HL-60 (cell line): Measurements from ENCODE around the gene IRF3.

Source experiments
- DNase-seq, 2 experiments: peaks; one replicate each; pipeline ENCODE4 v3.0.0-alpha.2; 2010 to 2020; ENCODE audit warnings: low read depth in 1 of 2, low spot score in 1 of 2
- H3K27ac ChIP-seq: fragments of 250-450 bp; sonication (Bioruptor Pico); replicated peaks from 2 replicates; pipeline ENCODE4 v1.5.1; 2020; ENCODE audit warnings: mild to moderate bottlenecking, moderate library complexity
- H3K27me3 ChIP-seq: fragments of 250-450 bp; sonication (Bioruptor Pico); 2 replicates; pipeline ENCODE4 v1.5.1; 2021; ENCODE audit warnings: mild to moderate bottlenecking, moderate library complexity; ENCODE audit not compliant: insufficient read depth, poor library complexity, severe bottlenecking
- H3K4me3 ChIP-seq: replicated peaks from 2 replicates; pipeline ENCODE4 v1.5.1; 2011; ENCODE audit warnings: mild to moderate bottlenecking, control low read depth, low read length; ENCODE audit not compliant: insufficient read depth
- CTCF ChIP-seq: IDR thresholded peaks from one replicate; pipeline ENCODE4 v1.5.1; 2011; ENCODE audit warnings: low read length, control low read depth, inconsistent platforms; ENCODE audit not compliant: insufficient read depth
- GABPA ChIP-seq: IDR thresholded peaks from 2 replicates; pipeline ENCODE4 v1.6.1; 2012; ENCODE audit warnings: low read depth
- POLR2AphosphoS5 ChIP-seq: IDR thresholded peaks from 2 replicates; pipeline ENCODE4 v1.6.1; 2012; ENCODE audit warnings: low read depth
- SPI1 ChIP-seq: IDR thresholded peaks from 2 replicates; pipeline ENCODE4 v1.6.1; 2012; ENCODE audit warnings: low read depth, mild to moderate bottlenecking, borderline replicate concordance
- TF ChIP-seq, protein P1 (sequence below): IDR thresholded peaks from 2 replicates; pipeline ENCODE4 v1.6.1; 2012; ENCODE audit warnings: low read depth; ENCODE audit not compliant: insufficient replicate concordance

The IRF3 gene

GRCh38 chr19:49657493-49658138 is 8.0 kb downstream of the IRF3 start:
- DNase-seq = no peak
- Histone ChIP-seq H3K27me3 (no peaks in the 10 kb centered on the region), H3K27ac (no peak overlapping the region), H3K4me3 (no peak overlapping the region)
- no peak for TF ChIP-seq POLR2AphosphoS5
- TF ChIP-seq, protein P1, sequence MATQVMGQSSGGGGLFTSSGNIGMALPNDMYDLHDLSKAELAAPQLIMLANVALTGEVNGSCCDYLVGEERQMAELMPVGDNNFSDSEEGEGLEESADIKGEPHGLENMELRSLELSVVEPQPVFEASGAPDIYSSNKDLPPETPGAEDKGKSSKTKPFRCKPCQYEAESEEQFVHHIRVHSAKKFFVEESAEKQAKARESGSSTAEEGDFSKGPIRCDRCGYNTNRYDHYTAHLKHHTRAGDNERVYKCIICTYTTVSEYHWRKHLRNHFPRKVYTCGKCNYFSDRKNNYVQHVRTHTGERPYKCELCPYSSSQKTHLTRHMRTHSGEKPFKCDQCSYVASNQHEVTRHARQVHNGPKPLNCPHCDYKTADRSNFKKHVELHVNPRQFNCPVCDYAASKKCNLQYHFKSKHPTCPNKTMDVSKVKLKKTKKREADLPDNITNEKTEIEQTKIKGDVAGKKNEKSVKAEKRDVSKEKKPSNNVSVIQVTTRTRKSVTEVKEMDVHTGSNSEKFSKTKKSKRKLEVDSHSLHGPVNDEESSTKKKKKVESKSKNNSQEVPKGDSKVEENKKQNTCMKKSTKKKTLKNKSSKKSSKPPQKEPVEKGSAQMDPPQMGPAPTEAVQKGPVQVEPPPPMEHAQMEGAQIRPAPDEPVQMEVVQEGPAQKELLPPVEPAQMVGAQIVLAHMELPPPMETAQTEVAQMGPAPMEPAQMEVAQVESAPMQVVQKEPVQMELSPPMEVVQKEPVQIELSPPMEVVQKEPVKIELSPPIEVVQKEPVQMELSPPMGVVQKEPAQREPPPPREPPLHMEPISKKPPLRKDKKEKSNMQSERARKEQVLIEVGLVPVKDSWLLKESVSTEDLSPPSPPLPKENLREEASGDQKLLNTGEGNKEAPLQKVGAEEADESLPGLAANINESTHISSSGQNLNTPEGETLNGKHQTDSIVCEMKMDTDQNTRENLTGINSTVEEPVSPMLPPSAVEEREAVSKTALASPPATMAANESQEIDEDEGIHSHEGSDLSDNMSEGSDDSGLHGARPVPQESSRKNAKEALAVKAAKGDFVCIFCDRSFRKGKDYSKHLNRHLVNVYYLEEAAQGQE = no peak
- no peak for TF ChIP-seq CTCF
- no peak for TF ChIP-seq GABPA
- no peak for TF ChIP-seq SPI1

GRCh38 chr19:49656456-49657109 is 9.1 kb downstream of the IRF3 start:
- no peak overlapping the region for H3K27ac ChIP-seq
- no peaks in the 10 kb centered on the region for H3K27me3 ChIP-seq
- no peak for DNase-seq
- no peak overlapping the region for H3K4me3 ChIP-seq
- TF ChIP-seq POLR2AphosphoS5 (no peak), SPI1 (no peak), CTCF (no peak)
- TF ChIP-seq, protein P1 = no peak

DNA sequence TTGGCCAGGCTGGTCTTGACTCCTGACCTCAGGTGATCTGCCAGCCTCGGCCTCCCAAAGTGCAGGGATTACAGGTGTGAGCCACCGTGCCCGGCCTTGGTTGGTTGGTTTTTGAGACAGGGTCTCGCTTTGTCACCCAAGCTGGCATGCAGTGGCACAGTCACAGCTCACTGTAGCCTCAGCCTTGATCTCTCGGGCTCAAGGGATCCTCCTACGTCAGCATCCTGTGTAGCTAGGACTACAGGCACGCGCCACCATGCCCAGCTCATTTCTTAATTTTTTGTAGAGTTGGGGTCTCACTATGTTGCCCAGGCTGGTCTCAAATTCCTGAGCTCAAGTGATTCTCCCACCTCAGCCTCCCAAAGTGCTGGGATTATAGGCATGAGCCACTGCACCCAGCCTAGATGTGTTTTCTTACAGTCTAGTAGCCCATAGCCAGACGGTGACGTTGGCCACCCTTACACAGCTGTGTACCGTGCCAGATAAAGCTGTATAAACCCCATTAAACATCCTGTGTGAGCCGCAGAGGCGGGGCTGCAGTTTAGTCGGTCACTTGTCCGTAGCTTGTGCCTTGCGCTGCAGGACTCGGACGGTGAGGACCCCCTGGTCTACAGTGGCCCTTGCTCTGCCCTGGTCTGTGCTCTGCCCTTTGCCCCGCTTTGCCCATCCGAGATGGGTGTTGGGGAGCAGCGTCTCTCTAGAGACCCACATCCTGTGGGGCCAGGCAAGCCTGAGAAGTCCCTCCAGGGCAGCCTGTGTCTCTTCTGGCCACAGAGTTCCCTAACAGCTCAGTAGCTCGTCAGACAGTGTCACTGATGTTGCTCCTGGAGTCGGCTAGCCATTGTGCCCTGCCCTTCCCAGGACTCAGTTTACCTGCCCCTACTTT is 9.8 kb downstream of the IRF3 start:
- TF ChIP-seq GABPA (no peak), POLR2AphosphoS5 (no peak), CTCF (no peak), SPI1 (no peak)
- TF ChIP-seq, protein P1 = no peak
- no peak for DNase-seq
- no peaks in the 10 kb centered on the region for H3K27me3 ChIP-seq
- H3K27ac ChIP-seq = no peak overlapping the region
- no peak overlapping the region for H3K4me3 ChIP-seq
